Activated naive CD8-positive, alpha-beta T cell treated with anti-CD3 and anti-CD28 coated beads, Interleukin-2, amount 50 U/mL, for 24 hours (primary cell): Measurements from ENCODE around the gene DRD2.
"Not testable (repeated sequence)": the region's sequence is repeated elsewhere in the genome, so short reads cannot be mapped to it uniquely, and the experiment has no call there.

Experiments used
- ATAC-seq: fragments of 150-1000 bp; cut with Tn5 transposase; one replicate; pipeline ENCODE4 v1.10.0; 2021
- DNase-seq: peaks from one replicate; pipeline ENCODE4 v3.0.0; 2021
- H3K27ac Mint-ChIP-seq: one replicate; pipeline ENCODE4 v1.8.0; 2021; ENCODE audit warnings: mild to moderate bottlenecking, mixed read lengths
- H3K27me3 Mint-ChIP-seq: one replicate; pipeline ENCODE4 v1.8.0; 2021; ENCODE audit warnings: mixed read lengths
- H3K36me3 Mint-ChIP-seq: one replicate; pipeline ENCODE4 v1.8.0; 2021; ENCODE audit warnings: low read depth, mixed read lengths
- H3K4me1 Mint-ChIP-seq: one replicate; pipeline ENCODE4 v1.8.0; 2021; ENCODE audit warnings: mixed read lengths
- H3K4me3 Mint-ChIP-seq: one replicate; pipeline ENCODE4 v1.8.0; 2021; ENCODE audit warnings: mild to moderate bottlenecking, moderate library complexity, mixed read lengths
- H3K9me3 Mint-ChIP-seq: one replicate; pipeline ENCODE4 v1.8.0; 2021; ENCODE audit warnings: mixed read lengths

The DRD2 gene

GRCh38 chr11:113475160-113475761, at the start of gene DRD2:
Gene DRD2 (minus strand): TSS chr11:113475398. CDS start chr11:113424651, 50,747 bp downstream.
- H3K36me3 Mint-ChIP-seq, result no peaks in the 10 kb centered on the region
- peak within 1 kb of the TSS; percentile 33 for H3K4me3 Mint-ChIP-seq
- H3K9me3 Mint-ChIP-seq, result no peaks in the 10 kb centered on the region
- peaks cover 4% of the 10 kb centered on the region for H3K4me1 Mint-ChIP-seq
- DNase-seq, result no peak
- peaks cover 57% of the 10 kb centered on the region for H3K27me3 Mint-ChIP-seq
- H3K27ac Mint-ChIP-seq, result no peak within 1 kb of the TSS
- no peak for ATAC-seq

GRCh38 chr11:113523906-113524305, 48.7 kb upstream of the DRD2 start:
- H3K4me3 Mint-ChIP-seq, H3K36me3 Mint-ChIP-seq, H3K4me1 Mint-ChIP-seq, H3K9me3 Mint-ChIP-seq, DNase-seq, ATAC-seq, H3K27ac Mint-ChIP-seq: not testable (repeated sequence)
- peaks cover 13% of the 10 kb centered on the region for H3K27me3 Mint-ChIP-seq

DNA sequence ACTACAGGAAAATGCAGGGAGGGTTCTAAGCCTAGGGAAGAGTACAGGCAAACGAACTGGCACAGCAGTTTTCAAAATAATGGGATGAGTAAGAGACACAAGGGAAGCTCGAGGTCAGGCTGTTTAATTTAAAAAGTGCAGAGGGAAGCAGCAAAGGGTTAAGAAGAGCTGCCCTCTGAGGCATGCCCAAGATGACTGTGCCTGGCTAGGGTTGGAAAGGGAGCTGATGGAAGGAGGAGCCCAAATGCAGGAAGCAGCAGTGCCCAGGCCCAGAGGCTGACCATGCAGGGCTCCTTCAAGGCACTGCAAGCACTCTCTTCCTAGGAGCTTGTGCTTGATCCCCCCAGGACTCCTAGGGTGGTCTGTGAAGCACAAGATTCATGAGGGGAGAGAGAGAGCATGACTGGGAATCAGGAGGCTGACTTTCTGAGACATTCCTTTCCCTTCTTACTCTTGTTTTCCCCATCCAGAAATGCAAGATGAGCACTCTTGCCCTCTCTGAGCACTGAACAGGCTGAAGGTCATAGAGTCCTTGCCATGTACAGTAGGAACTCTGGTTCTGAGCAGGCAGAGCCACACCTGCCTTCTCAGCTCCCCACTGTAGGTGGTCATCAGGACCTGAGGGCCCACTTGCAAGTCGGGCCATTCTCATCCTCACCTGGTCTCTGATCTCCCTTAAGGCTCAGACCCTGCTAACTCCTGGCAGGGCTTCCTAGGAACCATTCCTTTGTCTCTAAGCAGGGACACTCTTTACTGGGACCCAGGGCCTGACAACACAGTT, 46.7 kb upstream of the DRD2 start:
- ATAC-seq (peak; percentile 15), DNase-seq (no peak)
- no peaks in the 10 kb centered on the region for H3K36me3 Mint-ChIP-seq
- no peaks in the 10 kb centered on the region for H3K4me1 Mint-ChIP-seq
- peaks cover 16% of the 10 kb centered on the region for H3K27me3 Mint-ChIP-seq
- H3K4me3 Mint-ChIP-seq, result no peak overlapping the region
- no peaks in the 10 kb centered on the region for H3K9me3 Mint-ChIP-seq
- H3K27ac Mint-ChIP-seq, result no peak overlapping the region

- ATAC-seq, result no peak
- DNase-seq, result no peak
These were observed 44.9 kb upstream of the DRD2 start for GRCh38 chr11:113519989-113520613.

GRCh38 chr11:113518716-113519495, 43.7 kb upstream of the DRD2 start:
- H3K4me1 Mint-ChIP-seq, result no peaks in the 10 kb centered on the region
- no peaks in the 10 kb centered on the region for H3K36me3 Mint-ChIP-seq
- no peak overlapping the region for H3K4me3 Mint-ChIP-seq
- no peak for ATAC-seq
- H3K9me3 Mint-ChIP-seq, result no peaks in the 10 kb centered on the region
- no peak overlapping the region for H3K27ac Mint-ChIP-seq
- H3K27me3 Mint-ChIP-seq, result peaks cover 12% of the 10 kb centered on the region
- no peak for DNase-seq

More at GRCh38 chr11:113519989-113520613, 44.9 kb upstream of the DRD2 start:
- H3K4me1 Mint-ChIP-seq, result no peaks in the 10 kb centered on the region
- H3K27ac Mint-ChIP-seq, result no peak overlapping the region
- H3K27me3 Mint-ChIP-seq, result peaks cover 14% of the 10 kb centered on the region
- no peaks in the 10 kb centered on the region for H3K36me3 Mint-ChIP-seq
- no peaks in the 10 kb centered on the region for H3K9me3 Mint-ChIP-seq
- H3K4me3 Mint-ChIP-seq, result no peak overlapping the region

GRCh38 chr11:113517361-113517760, 42.2 kb upstream of the DRD2 start:
- Mint-ChIP-seq H3K4me3 (no peak overlapping the region), H3K27me3 (peaks cover 10% of the 10 kb centered on the region), H3K27ac (no peak overlapping the region), H3K36me3 (no peaks in the 10 kb centered on the region), H3K4me1 (no peaks in the 10 kb centered on the region), H3K9me3 (no peaks in the 10 kb centered on the region)
- DNase-seq, result no peak
- no peak for ATAC-seq

DNA sequence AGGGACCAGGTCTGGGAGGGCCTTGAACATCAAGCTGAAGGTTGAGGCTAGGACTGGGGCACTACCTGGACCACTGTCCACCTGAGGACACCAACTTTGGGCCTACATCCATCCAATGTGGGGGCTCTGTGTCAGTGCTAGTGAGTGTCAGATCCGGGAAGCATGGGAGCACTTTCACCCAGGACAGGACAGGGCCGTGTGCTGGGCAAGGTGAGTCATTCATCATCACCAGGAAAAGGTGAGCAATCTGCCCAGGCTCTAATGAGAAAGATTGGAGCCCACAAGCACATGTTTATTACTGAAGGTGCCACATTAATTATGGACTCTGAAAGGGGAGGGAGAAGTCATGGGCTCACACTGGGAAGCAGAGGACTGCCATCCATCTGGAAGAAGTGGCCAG, 39.7 kb upstream of the DRD2 start:
- DNase-seq, result no peak
- H3K4me1 Mint-ChIP-seq, result no peaks in the 10 kb centered on the region
- no peak overlapping the region for H3K4me3 Mint-ChIP-seq
- no peaks in the 10 kb centered on the region for H3K36me3 Mint-ChIP-seq
- no peak overlapping the region for H3K27ac Mint-ChIP-seq
- H3K27me3 Mint-ChIP-seq, result peaks cover 3% of the 10 kb centered on the region
- ATAC-seq, result no peak
- no peaks in the 10 kb centered on the region for H3K9me3 Mint-ChIP-seq

DNA sequence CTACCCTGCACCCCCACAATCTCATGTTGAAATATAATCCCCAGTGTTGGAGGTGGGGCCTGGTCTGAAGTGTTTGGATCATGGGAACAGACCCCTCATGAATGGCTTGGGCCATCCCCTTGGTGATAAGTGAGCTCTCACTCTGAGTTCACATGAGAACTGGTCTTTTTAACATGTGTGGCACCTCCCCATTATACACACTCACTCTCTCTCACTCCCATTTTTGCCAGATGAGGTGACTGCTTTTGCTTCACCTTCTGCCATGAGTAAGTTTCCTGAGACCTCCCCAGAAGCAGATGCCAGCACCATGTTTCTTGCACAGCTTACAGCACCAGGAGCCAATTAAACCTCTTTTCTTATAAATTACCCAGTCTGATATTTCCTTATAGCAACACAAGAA, 32.1 kb upstream of the DRD2 start:
- Mint-ChIP-seq H3K27ac (no peak overlapping the region), H3K9me3 (no peaks in the 10 kb centered on the region), H3K36me3 (no peaks in the 10 kb centered on the region), H3K4me3 (no peak overlapping the region), H3K4me1 (no peaks in the 10 kb centered on the region), H3K27me3 (peaks cover 11% of the 10 kb centered on the region)
- ATAC-seq, result no peak
- DNase-seq, result no peak

GRCh38 chr11:113506893-113507292, 31.7 kb upstream of the DRD2 start:
- Mint-ChIP-seq H3K4me1 (no peaks in the 10 kb centered on the region), H3K27ac (no peak overlapping the region), H3K36me3 (no peaks in the 10 kb centered on the region), H3K27me3 (peaks cover 11% of the 10 kb centered on the region), H3K9me3 (no peaks in the 10 kb centered on the region), H3K4me3 (no peak overlapping the region)
- no peak for ATAC-seq
- no peak for DNase-seq

DNA sequence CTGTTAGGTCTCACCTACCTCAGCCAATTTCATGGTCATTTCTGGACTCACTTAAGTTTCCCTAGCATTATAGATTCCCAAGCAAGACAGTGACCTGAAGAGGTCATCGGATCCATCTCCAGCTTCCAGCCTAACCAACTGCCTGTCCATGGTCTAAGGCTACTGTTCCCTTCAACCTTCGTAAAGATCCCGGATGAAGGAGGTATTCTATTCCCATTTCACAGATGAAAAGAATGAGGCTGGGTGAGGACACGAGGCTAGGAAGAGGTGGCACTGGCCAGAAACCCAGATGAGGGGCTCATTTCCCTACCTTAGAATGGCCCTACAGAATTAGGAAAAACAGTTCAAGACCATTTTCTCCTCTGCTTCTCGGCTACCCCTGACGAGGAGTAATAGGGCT, 31.3 kb upstream of the DRD2 start:
- no peak overlapping the region for H3K4me3 Mint-ChIP-seq
- peaks cover 11% of the 10 kb centered on the region for H3K27me3 Mint-ChIP-seq
- no peaks in the 10 kb centered on the region for H3K9me3 Mint-ChIP-seq
- no peaks in the 10 kb centered on the region for H3K4me1 Mint-ChIP-seq
- ATAC-seq (no peak), DNase-seq (no peak)
- H3K36me3 Mint-ChIP-seq, result no peaks in the 10 kb centered on the region
- H3K27ac Mint-ChIP-seq, result no peak overlapping the region

DNA sequence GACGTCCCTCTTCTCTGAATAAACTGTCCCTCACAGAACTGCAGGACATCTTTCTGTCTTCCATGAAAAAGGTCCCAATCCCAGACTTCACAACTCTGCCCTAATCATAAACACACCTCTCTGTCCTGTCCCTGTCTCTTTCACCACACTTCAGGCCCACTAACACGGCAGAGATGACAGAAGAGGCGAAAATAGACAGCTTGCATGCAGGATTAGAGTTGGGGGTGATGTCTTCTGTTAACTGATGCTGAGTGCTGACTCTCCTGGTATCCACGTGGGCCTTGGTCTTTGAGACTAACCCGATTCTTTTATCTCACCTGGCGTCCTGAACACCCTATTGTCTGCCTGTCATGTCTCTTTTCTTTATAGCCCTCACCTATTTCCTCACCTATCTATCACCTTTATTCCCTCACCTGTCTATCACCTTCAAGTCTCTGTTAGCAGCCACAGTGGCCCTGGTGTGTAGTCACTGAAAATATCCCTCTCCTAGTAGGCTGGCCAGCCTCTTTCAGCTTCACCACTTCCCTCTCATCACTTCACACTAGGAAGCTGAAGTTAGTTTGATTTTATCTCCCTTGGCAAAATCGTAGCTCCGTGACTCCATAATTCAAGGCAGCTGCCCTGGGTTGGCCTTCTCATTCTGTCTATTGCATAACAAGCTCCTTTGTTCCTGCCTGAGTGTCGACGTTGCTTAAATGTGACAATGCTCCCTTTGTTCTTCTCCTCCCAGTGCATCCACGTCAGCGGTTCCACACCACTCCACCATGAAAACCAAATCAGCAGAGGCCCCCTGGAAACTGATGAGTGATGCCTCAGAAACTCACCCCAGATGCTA, 30.6 kb upstream of the DRD2 start:
- no peak overlapping the region for H3K4me3 Mint-ChIP-seq
- DNase-seq, result no peak
- no peaks in the 10 kb centered on the region for H3K4me1 Mint-ChIP-seq
- H3K9me3 Mint-ChIP-seq, result no peaks in the 10 kb centered on the region
- no peak overlapping the region for H3K27ac Mint-ChIP-seq
- peaks cover 11% of the 10 kb centered on the region for H3K27me3 Mint-ChIP-seq
- H3K36me3 Mint-ChIP-seq, result no peaks in the 10 kb centered on the region
- no peak for ATAC-seq

GRCh38 chr11:113505046-113505445, 29.8 kb upstream of the DRD2 start:
- ATAC-seq (no peak), DNase-seq (no peak)
- Mint-ChIP-seq H3K36me3 (no peaks in the 10 kb centered on the region), H3K27ac (no peak overlapping the region), H3K27me3 (peaks cover 11% of the 10 kb centered on the region), H3K4me3 (no peak overlapping the region), H3K4me1 (no peaks in the 10 kb centered on the region), H3K9me3 (no peaks in the 10 kb centered on the region)

DNA sequence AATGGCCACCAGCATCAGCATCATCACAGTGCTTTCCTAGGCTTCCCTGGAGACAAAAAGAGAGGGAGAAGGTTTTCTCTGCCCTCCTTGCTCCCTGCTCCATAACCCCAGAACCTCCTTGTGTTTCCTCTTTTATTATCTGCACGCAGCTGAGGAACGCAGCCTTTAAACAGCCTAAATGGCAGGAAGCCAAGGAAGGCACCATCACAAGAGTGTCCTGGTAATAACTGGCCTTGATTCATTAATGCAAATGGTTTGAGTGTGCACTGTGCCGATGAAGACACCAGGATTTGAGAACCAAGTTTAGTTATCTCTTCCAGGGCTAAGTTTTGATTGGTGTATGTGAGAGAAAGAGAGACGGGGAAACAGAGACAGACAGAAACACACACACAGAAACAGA, 29.4 kb upstream of the DRD2 start:
- Mint-ChIP-seq H3K9me3 (no peaks in the 10 kb centered on the region), H3K27ac (no peak overlapping the region), H3K36me3 (no peaks in the 10 kb centered on the region), H3K27me3 (peaks cover 8% of the 10 kb centered on the region), H3K4me1 (no peaks in the 10 kb centered on the region), H3K4me3 (no peak overlapping the region)
- ATAC-seq, result no peak
- no peak for DNase-seq

- no peaks in the 10 kb centered on the region for H3K9me3 Mint-ChIP-seq
- ATAC-seq, result no peak
- H3K27me3 Mint-ChIP-seq, result peaks cover 7% of the 10 kb centered on the region
These were observed 28.9 kb upstream of the DRD2 start for GRCh38 chr11:113504071-113504470.

More at GRCh38 chr11:113504071-113504470, 28.9 kb upstream of the DRD2 start:
- H3K27ac Mint-ChIP-seq, result no peak overlapping the region
- H3K4me1 Mint-ChIP-seq, result no peaks in the 10 kb centered on the region
- H3K4me3 Mint-ChIP-seq, result no peak overlapping the region
- DNase-seq, result no peak
- no peaks in the 10 kb centered on the region for H3K36me3 Mint-ChIP-seq
